ENCODE measurements around the gene GPR12. TPM values are rescaled to one million over a fixed set of nuclear protein-coding genes. Genes with fewer than 3 reads are reported as not detected.
A peak's percentile ranks its signal among the peaks of the same experiment; 100 is the strongest.

The GPR12 gene
- polyA plus RNA-seq, 6 donors from 2014 or later = 0.11 TPM; not detected in 5

DNA sequence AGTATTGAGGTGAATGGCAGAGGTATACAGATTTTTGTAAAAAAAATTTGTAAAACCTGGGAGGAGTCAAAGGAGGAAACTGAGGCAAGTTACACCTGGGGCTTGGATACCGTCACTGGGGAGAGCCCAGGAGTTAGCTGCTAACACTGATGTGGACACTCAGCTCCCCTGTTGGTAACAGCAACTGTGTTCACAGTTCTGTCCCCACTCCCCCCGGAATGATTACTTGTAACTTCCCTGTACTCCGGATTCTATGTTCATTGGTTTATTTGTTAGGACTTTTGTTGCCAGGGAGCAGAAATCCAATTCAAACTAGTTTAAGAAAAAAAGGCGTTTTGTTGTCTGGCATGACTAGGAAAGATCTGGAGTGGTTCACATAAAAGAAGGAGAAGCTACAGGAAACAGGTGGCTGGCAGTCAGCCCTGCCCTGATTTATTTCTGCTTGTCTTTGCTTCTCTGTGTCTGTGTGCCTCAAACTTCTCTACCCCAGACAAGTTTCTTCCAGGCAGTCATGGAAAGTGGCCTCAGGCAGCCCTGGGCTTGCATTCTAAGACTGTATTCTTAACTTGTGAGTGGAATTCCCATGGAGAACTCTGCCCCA, 2.3 kb upstream of the GPR12 start:
- ATAC-seq (ENCODE audit: low read depth in 2 of 2) (no peak), DNase-seq (no peak)
- H3K27me3 Mint-ChIP-seq = peaks cover 54 to 62% (median 61%) of the 10 kb centered on the region in 3 donors
- no peak overlapping the region for H3K4me3 Mint-ChIP-seq
- peaks cover 0 to 2% (median 0%) of the 10 kb centered on the region in 7 donors for H3K9me3 Mint-ChIP-seq
- H3K4me1 Mint-ChIP-seq = peaks cover 12 to 17% (median 16%) of the 10 kb centered on the region in 3 donors
- H3K27ac Mint-ChIP-seq = no peak overlapping the region
- H3K36me3 Mint-ChIP-seq = peaks cover 0 to 9% of the 10 kb centered on the region in 2 donors

DNA sequence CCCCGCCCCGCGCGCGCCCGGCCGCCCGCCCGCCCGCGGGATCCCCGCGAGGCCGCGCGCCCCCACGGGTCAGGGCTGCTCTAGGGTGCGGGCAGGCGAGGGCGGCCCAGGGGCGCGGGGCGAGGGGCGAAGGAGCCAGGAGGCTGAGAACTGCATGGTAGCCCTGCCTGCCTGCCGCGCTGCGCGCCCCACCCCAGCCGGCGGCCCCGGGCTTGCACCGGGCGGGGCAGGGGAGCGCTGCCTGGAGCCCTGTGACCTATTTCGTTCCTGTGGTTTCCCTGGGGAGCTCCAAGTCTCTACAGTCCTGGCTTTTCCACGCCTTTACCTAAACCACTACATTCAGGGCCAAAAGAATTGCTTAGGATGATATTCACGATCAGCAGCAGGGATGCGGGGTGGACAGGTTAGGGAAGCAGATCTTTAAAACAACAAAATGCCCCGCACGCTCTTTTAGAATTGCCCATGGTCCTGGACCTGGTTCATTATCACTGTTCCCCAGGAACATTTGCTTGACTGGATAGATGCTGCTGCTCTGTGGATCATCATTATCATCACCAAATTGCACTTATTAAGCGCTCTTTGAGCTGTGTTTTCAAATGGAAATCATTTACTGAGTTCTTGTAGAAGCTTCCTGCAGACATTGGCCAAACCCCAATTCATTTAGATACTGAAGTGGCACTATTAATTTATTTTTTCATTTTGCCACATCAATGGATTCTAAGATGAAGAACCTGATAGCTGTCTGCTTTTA, 421 bp upstream of the GPR12 start:
- no peak for DNase-seq
- H3K36me3 Mint-ChIP-seq = peaks cover 0 to 9% of the 10 kb centered on the region in 2 donors
- H3K4me1 Mint-ChIP-seq = peaks cover 12 to 17% (median 16%) of the 10 kb centered on the region in 3 donors
- peaks cover 0 to 2% (median 0%) of the 10 kb centered on the region in 7 donors for H3K9me3 Mint-ChIP-seq
- peak in 1 of 2 donors; percentile 25 for ATAC-seq (ENCODE audit: low read depth in 2 of 2)
- H3K27ac Mint-ChIP-seq = no peak overlapping the region
- H3K27me3 Mint-ChIP-seq = peaks cover 59 to 72% (median 63%) of the 10 kb centered on the region in 3 donors
- H3K4me3 Mint-ChIP-seq = peak overlapping the region; percentile 31 to 81 (median 54)

- ATAC-seq (ENCODE audit: low read depth in 2 of 2) (no peak), DNase-seq (no peak)
- Mint-ChIP-seq H3K4me3 (peak overlapping the region; percentile 27 to 88 (median 68)), H3K9me3 (peaks cover 0 to 2% (median 0%) of the 10 kb centered on the region in 7 donors), H3K36me3 (peaks cover 0 to 9% of the 10 kb centered on the region in 2 donors), H3K4me1 (peaks cover 12 to 17% (median 16%) of the 10 kb centered on the region in 3 donors), H3K27me3 (peaks cover 59 to 66% (median 59%) of the 10 kb centered on the region in 3 donors), H3K27ac (peak overlapping the region in 1 of 6 donors; percentile 75)
Observed at GRCh38 chr13:26759249-26759906, 1.2 kb downstream of the GPR12 start.

DNA sequence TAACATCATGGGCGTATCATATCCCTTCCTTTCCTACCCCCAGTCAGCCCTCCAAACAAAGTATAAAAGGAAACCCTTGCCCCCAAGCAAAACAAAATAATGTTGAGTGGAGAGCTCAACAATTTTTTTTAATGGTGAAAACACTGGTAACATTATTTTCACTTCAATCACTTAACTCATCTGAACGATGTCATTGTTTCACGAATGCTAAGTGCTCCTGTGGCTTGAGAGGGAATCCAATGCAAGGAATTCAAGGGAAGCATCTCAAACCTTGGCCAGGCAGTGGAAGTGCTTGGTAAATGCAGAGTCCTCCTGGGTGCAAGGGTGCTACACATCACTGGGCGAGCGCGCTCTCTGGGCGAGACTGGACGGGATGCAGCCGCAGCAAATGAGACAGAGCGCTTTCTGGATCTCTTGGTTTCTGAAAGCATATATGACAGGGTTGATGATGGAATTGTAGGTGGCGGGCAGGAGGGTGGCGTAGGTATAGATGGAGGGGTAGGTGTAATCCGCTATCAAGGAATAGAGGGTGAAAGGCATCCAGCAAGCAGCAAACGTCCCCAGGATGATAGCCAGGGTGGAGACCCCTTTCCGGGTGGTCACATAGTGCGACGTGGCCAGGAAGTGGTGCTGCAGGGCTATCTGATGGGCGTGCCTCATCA, 2.0 kb downstream of the GPR12 start:
- peaks cover 0 to 2% (median 0%) of the 10 kb centered on the region in 7 donors for H3K9me3 Mint-ChIP-seq

GRCh38 chr13:26756961-26757360, 3.6 kb downstream of the GPR12 start:
- Mint-ChIP-seq H3K4me1 (peaks cover 12 to 17% (median 16%) of the 10 kb centered on the region in 3 donors), H3K27ac (no peak overlapping the region), H3K36me3 (peaks cover 0 to 9% of the 10 kb centered on the region in 2 donors), H3K4me3 (no peak overlapping the region), H3K27me3 (peaks cover 42 to 45% (median 45%) of the 10 kb centered on the region in 3 donors), H3K9me3 (peaks cover 0 to 2% (median 0%) of the 10 kb centered on the region in 7 donors)
- no peak for ATAC-seq (ENCODE audit: low read depth in 2 of 2)
- no peak for DNase-seq

More for the DNA sequence above, 2.0 kb downstream of the GPR12 start:
- DNase-seq = no peak
- Mint-ChIP-seq H3K4me3 (peak overlapping the region in 5 of 8 donors; percentile 16 to 76 (median 64)), H3K4me1 (peaks cover 12 to 17% (median 16%) of the 10 kb centered on the region in 3 donors), H3K27me3 (peaks cover 58 to 59% (median 59%) of the 10 kb centered on the region in 3 donors), H3K27ac (no peak overlapping the region), H3K36me3 (peaks cover 0 to 9% of the 10 kb centered on the region in 2 donors)
- ATAC-seq (ENCODE audit: low read depth in 2 of 2) = no peak

DNA sequence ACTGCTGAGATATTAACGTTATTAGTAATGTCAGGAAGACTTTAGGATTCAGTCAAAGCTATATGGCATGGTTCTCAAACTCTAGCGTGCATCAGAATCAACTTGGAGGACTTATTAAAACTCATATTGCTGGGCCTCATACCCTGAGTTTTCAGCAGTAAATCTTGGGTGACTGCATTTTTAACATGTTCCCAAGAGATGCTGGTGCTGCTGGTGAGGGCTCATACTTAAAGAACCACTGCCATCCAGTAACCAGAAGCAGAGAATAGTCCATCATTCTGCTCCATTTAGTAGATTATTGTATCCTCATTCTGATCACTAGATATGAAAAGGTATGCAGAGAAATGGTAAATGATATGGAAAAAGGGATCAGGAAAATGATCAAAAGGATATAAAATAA, 7.9 kb downstream of the GPR12 start:
- no peak for DNase-seq
- Mint-ChIP-seq H3K4me1 (no peaks in the 10 kb centered on the region), H3K27me3 (peaks cover under 1 to 27% (median 9%) of the 10 kb centered on the region in 3 donors), H3K36me3 (no peaks in the 10 kb centered on the region), H3K4me3 (no peak overlapping the region), H3K9me3 (peaks cover 0 to 1% (median 0%) of the 10 kb centered on the region in 7 donors), H3K27ac (no peak overlapping the region)
- no peak for ATAC-seq (ENCODE audit: low read depth in 2 of 2)

DNA sequence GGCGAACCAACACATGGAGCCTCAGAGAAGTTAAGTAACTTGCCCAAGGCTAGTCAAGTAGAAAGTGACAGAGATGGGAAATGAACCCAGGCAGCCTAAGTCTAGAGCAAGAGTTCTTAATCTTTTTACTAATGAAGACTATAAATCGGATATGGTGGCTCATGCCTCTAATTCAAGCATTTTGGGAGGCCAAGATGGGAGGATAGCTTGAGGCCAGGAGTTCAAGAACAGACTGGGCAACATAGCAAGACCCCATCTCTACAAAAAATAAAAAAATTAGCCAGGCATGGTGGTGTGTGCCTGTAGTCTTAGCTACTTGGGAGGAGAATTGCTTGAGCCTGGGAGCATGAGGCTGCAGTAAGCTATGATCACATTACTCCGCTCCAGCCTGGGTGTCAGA, 10.7 kb downstream of the GPR12 start:
- H3K4me1 Mint-ChIP-seq = no peaks in the 10 kb centered on the region
- ATAC-seq (ENCODE audit: low read depth in 2 of 2) (no peak), DNase-seq (no peak)
- H3K4me3 Mint-ChIP-seq = no peak overlapping the region
- no peaks in the 10 kb centered on the region for H3K36me3 Mint-ChIP-seq
- no peak overlapping the region for H3K27ac Mint-ChIP-seq
- H3K27me3 Mint-ChIP-seq = peaks cover 3 to 24% (median 7%) of the 10 kb centered on the region in 3 donors
- peaks cover 0 to 1% (median 0%) of the 10 kb centered on the region in 7 donors for H3K9me3 Mint-ChIP-seq

- Mint-ChIP-seq H3K4me3 (no peak overlapping the region), H3K36me3 (no peaks in the 10 kb centered on the region), H3K27me3 (peaks cover 9 to 24% (median 13%) of the 10 kb centered on the region in 3 donors), H3K9me3 (peaks cover 0 to 1% (median 0%) of the 10 kb centered on the region in 7 donors), H3K4me1 (no peaks in the 10 kb centered on the region), H3K27ac (no peak overlapping the region)
- no peak for DNase-seq
- ATAC-seq (ENCODE audit: low read depth in 2 of 2) = no peak
Observed at GRCh38 chr13:26749285-26749684, 11.3 kb downstream of the GPR12 start.

DNA sequence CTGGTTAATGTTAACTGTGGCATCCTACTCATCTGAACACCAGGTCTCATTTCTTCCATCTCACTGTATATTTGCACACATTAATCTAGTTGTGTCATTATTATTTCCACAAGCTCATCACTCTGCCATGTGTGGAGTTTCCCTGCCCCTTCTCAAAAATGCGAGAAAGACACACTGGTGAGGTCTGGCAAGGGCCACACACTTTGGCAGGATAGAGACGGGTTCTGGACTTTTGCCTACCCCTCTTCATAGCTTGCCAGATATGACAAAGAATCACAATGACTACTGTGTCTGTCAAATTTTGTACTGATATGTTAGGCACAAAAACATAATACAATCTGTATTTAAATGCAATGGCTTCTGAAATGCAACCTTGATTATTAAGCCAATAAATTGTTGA, 12.9 kb downstream of the GPR12 start:
- H3K9me3 Mint-ChIP-seq = peaks cover 0 to 1% (median 0%) of the 10 kb centered on the region in 7 donors
- no peak overlapping the region for H3K4me3 Mint-ChIP-seq
- no peak for DNase-seq
- H3K27ac Mint-ChIP-seq = no peak overlapping the region
- no peak for ATAC-seq (ENCODE audit: low read depth in 2 of 2)
- H3K27me3 Mint-ChIP-seq = peaks cover 17 to 24% (median 24%) of the 10 kb centered on the region in 3 donors
- no peaks in the 10 kb centered on the region for H3K36me3 Mint-ChIP-seq
- no peaks in the 10 kb centered on the region for H3K4me1 Mint-ChIP-seq

DNA sequence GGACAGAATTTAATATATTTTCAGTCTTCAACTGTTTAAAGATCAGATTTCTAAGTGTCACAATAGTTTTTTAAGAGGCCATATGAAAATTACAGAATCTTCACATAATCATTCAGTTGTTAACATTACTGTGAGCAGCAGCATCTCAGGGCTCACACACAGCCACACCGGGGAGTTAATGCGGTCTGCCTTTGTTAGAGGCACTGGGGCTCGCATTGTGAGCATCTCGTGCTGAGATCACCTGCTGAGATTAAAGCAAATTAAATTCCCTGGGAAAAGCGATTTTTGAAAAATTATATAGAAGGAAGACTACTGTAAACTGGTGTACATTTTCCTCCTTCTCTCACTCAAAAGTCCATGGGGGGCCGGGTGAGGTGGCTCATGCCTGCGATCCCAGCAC, 16.6 kb downstream of the GPR12 start:
- no peak for ATAC-seq (ENCODE audit: low read depth in 2 of 2)
- Mint-ChIP-seq H3K36me3 (no peaks in the 10 kb centered on the region), H3K27me3 (peaks cover 16 to 25% (median 23%) of the 10 kb centered on the region in 3 donors), H3K4me3 (no peak overlapping the region), H3K9me3 (peaks cover 3 to 20% (median 14%) of the 10 kb centered on the region in 7 donors), H3K4me1 (no peaks in the 10 kb centered on the region), H3K27ac (no peak overlapping the region)
- no peak for DNase-seq

DNA sequence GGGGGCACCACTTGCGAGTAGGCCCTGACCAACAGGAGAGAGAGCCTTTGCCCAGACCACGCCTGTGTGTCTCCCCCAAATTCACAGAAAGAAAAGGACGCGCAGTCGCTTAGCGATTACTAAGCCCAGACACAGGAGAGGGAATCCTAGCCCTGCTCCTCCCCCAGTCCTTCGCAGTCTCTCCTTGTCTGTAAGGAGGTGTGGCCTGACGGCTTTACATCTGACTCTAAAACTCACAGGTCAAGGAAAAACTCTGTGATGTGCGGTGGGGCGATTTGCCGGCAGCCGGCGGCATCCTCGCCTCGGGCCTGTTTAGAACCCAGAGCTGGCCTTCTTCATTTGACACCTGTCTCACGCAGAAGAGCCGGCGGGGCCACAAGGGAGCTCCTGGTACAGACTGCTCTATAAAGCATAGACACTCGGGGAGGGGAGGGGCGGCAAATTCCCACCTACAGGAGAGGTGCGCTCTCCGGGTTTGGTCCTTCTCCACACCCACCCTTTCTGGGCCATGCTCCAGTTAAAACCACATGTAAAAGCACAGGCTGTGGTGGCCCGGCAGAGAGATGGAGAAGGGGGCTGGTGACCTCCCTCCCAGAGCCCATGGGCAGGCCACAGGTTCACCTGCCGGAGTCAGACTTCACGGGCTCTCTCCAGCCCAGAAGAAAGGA, 17.8 kb downstream of the GPR12 start:
- ATAC-seq (ENCODE audit: low read depth in 2 of 2) = no peak
- H3K4me1 Mint-ChIP-seq = no peaks in the 10 kb centered on the region
- no peak overlapping the region for H3K4me3 Mint-ChIP-seq
- H3K27ac Mint-ChIP-seq = no peak overlapping the region
- no peak for DNase-seq
- H3K36me3 Mint-ChIP-seq = peaks cover 0 to 4% of the 10 kb centered on the region in 2 donors
- peaks cover 5 to 31% (median 25%) of the 10 kb centered on the region in 7 donors for H3K9me3 Mint-ChIP-seq
- peaks cover 16 to 25% (median 23%) of the 10 kb centered on the region in 3 donors for H3K27me3 Mint-ChIP-seq

DNA sequence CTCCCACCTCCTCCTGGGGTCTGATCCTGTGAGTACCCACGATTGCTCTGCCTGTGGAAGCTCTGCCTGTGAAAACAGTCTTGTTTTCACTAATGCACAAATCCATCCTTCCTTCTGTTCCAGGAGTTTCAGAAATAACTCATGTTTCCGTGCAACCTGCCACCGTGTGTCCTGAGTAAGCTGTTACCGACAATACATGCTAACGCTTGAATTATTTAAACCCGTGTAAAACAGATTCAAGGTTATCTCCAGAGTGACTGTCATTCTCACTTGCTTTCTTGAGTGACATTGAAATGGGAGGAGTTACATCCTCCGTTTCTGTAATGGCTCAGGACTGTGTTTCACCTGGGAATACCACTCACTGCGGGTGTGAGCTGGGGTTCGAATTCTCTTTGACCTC, 24.9 kb downstream of the GPR12 start:
- ATAC-seq (ENCODE audit: low read depth in 2 of 2) (no peak), DNase-seq (no peak)
- Mint-ChIP-seq H3K9me3 (peaks cover 10 to 35% (median 30%) of the 10 kb centered on the region in 7 donors), H3K4me1 (no peaks in the 10 kb centered on the region), H3K27ac (no peak overlapping the region), H3K4me3 (no peak overlapping the region), H3K36me3 (peaks cover 4 to 10% of the 10 kb centered on the region in 2 donors), H3K27me3 (peaks cover 15 to 26% (median 19%) of the 10 kb centered on the region in 3 donors)
